Measurements from ENCODE around the gene PGM5.

PGM5 gene

GRCh38 chr9:68454579-68455334 lies 98.3 kb downstream of the PGM5 start:
- Histone ChIP-seq H3K9me3 (ENCODE audit: insufficient read depth, low read length) (no peaks in the 10 kb centered on the region), H3K9ac (ENCODE audit: insufficient read length, low read depth) (no peak overlapping the region), H3K4me1 (ENCODE audit: insufficient read depth, insufficient read length) (no peaks in the 10 kb centered on the region), H3K36me3 (ENCODE audit: insufficient read depth, insufficient read length, low read length) (no peaks in the 10 kb centered on the region), H3K4me3 (ENCODE audit: insufficient read length, low read depth) (no peak overlapping the region), H3K27me3 (ENCODE audit: insufficient read depth, insufficient read length) (no peaks in the 10 kb centered on the region)
- TF ChIP-seq YY1 (IDR thresholded peaks at IDR 0.05; ENCODE audit: insufficient read depth, insufficient read length) (no peak), ZNF274 (IDR thresholded peaks at IDR 0.05; ENCODE audit: low read depth, low read length) (no peak), SUZ12 (IDR thresholded peaks at IDR 0.05; ENCODE audit: extremely low read depth, insufficient read depth, insufficient read length) (no peak)
- DNase-seq (ENCODE audit: low read depth, low spot score) = no peak

GRCh38 chr9:68455451-68455850 lies 99.0 kb downstream of the PGM5 start:
- Histone ChIP-seq H3K9ac (ENCODE audit: insufficient read length, low read depth) (no peak overlapping the region), H3K36me3 (ENCODE audit: insufficient read depth, insufficient read length, low read length) (no peaks in the 10 kb centered on the region), H3K9me3 (ENCODE audit: insufficient read depth, low read length) (no peaks in the 10 kb centered on the region), H3K27me3 (ENCODE audit: insufficient read depth, insufficient read length) (no peaks in the 10 kb centered on the region), H3K4me3 (ENCODE audit: insufficient read length, low read depth) (no peak overlapping the region), H3K4me1 (ENCODE audit: insufficient read depth, insufficient read length) (no peaks in the 10 kb centered on the region)
- DNase-seq (ENCODE audit: low read depth, low spot score) = no peak
- TF ChIP-seq ZNF274 (IDR thresholded peaks at IDR 0.05; ENCODE audit: low read depth, low read length) (no peak), YY1 (IDR thresholded peaks at IDR 0.05; ENCODE audit: insufficient read depth, insufficient read length) (no peak), SUZ12 (IDR thresholded peaks at IDR 0.05; ENCODE audit: extremely low read depth, insufficient read depth, insufficient read length) (no peak)

GRCh38 chr9:68457803-68458202 lies 101.4 kb downstream of the PGM5 start:
- DNase-seq (ENCODE audit: low read depth, low spot score) = no peak
- TF ChIP-seq YY1 (IDR thresholded peaks at IDR 0.05; ENCODE audit: insufficient read depth, insufficient read length) (no peak), SUZ12 (IDR thresholded peaks at IDR 0.05; ENCODE audit: extremely low read depth, insufficient read depth, insufficient read length) (no peak), ZNF274 (IDR thresholded peaks at IDR 0.05; ENCODE audit: low read depth, low read length) (no peak)
- Histone ChIP-seq H3K27me3 (ENCODE audit: insufficient read depth, insufficient read length) (no peaks in the 10 kb centered on the region), H3K9ac (ENCODE audit: insufficient read length, low read depth) (no peak overlapping the region), H3K4me3 (ENCODE audit: insufficient read length, low read depth) (no peak overlapping the region), H3K9me3 (ENCODE audit: insufficient read depth, low read length) (no peaks in the 10 kb centered on the region), H3K4me1 (ENCODE audit: insufficient read depth, insufficient read length) (no peaks in the 10 kb centered on the region), H3K36me3 (ENCODE audit: insufficient read depth, insufficient read length, low read length) (no peaks in the 10 kb centered on the region)

GRCh38 chr9:68458918-68459317 lies 102.5 kb downstream of the PGM5 start:
- no peak for DNase-seq (ENCODE audit: low read depth, low spot score)
- Histone ChIP-seq H3K4me1 (ENCODE audit: insufficient read depth, insufficient read length) (no peaks in the 10 kb centered on the region), H3K9ac (ENCODE audit: insufficient read length, low read depth) (no peak overlapping the region), H3K4me3 (ENCODE audit: insufficient read length, low read depth) (no peak overlapping the region), H3K9me3 (ENCODE audit: insufficient read depth, low read length) (no peaks in the 10 kb centered on the region), H3K36me3 (ENCODE audit: insufficient read depth, insufficient read length, low read length) (no peaks in the 10 kb centered on the region), H3K27me3 (ENCODE audit: insufficient read depth, insufficient read length) (no peaks in the 10 kb centered on the region)
- TF ChIP-seq YY1 (IDR thresholded peaks at IDR 0.05; ENCODE audit: insufficient read depth, insufficient read length) (no peak), ZNF274 (IDR thresholded peaks at IDR 0.05; ENCODE audit: low read depth, low read length) (no peak)

DNA sequence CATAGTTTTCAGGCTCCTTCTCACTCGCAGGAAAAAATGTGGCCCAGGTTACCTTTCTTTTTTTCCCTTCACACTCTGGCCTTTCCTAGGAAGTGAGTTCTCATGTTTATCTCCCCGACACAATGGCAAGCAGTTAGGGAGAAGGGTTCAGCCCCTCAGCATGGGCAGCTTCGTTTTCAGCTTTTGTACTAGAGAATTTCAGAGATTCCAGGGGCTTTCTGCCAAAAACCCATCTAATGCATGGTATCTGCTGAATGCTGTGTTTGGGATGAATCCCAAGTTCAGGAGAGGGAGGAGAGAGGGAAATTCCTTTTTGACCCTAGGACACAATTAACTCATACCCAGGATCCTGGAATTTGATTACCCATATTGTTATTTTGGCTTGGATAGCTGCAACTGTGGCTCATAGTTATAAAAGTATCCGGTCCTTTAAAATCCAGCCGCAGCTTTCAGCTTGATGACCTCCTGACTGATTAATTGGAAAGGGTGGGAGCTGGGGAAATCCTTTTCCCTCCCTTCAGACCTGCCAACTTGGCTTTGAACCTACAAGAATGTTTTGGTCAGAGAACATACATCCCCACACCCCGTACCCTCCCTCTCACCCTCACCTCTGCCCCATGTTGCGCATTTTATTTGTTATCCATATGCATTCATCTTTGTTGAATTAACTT lies 105.8 kb downstream of the PGM5 start:
- no peaks in the 10 kb centered on the region for H3K36me3 ChIP-seq (ENCODE audit: insufficient read depth, insufficient read length, low read length)
- H3K9me3 ChIP-seq (ENCODE audit: insufficient read depth, low read length) = no peaks in the 10 kb centered on the region
- no peak overlapping the region for H3K4me3 ChIP-seq (ENCODE audit: insufficient read length, low read depth)
- TF ChIP-seq SUZ12 (IDR thresholded peaks at IDR 0.05; ENCODE audit: extremely low read depth, insufficient read depth, insufficient read length) (no peak), ZNF274 (IDR thresholded peaks at IDR 0.05; ENCODE audit: low read depth, low read length) (no peak), YY1 (IDR thresholded peaks at IDR 0.05; ENCODE audit: insufficient read depth, insufficient read length) (no peak)
- no peaks in the 10 kb centered on the region for H3K27me3 ChIP-seq (ENCODE audit: insufficient read depth, insufficient read length)
- H3K4me1 ChIP-seq (ENCODE audit: insufficient read depth, insufficient read length) = no peaks in the 10 kb centered on the region
- peak; percentile 62 for DNase-seq (ENCODE audit: low read depth, low spot score)
- no peak overlapping the region for H3K9ac ChIP-seq (ENCODE audit: insufficient read length, low read depth)

- H3K36me3 ChIP-seq (ENCODE audit: insufficient read depth, insufficient read length, low read length) = no peaks in the 10 kb centered on the region
- no peak overlapping the region for H3K9ac ChIP-seq (ENCODE audit: insufficient read length, low read depth)
- H3K27me3 ChIP-seq (ENCODE audit: insufficient read depth, insufficient read length) = no peaks in the 10 kb centered on the region
- DNase-seq (ENCODE audit: low read depth, low spot score) = no peak
- no peaks in the 10 kb centered on the region for H3K4me1 ChIP-seq (ENCODE audit: insufficient read depth, insufficient read length)
- no peak overlapping the region for H3K4me3 ChIP-seq (ENCODE audit: insufficient read length, low read depth)
- H3K9me3 ChIP-seq (ENCODE audit: insufficient read depth, low read length) = no peaks in the 10 kb centered on the region
- no peak for TF ChIP-seq YY1 (IDR thresholded peaks at IDR 0.05; ENCODE audit: insufficient read depth, insufficient read length)
- no peak for TF ChIP-seq ZNF274 (IDR thresholded peaks at IDR 0.05; ENCODE audit: low read depth, low read length)
- no peak for TF ChIP-seq SUZ12 (IDR thresholded peaks at IDR 0.05; ENCODE audit: extremely low read depth, insufficient read depth, insufficient read length)
These were observed 113.7 kb downstream of the PGM5 start for GRCh38 chr9:68470067-68470466.

DNA sequence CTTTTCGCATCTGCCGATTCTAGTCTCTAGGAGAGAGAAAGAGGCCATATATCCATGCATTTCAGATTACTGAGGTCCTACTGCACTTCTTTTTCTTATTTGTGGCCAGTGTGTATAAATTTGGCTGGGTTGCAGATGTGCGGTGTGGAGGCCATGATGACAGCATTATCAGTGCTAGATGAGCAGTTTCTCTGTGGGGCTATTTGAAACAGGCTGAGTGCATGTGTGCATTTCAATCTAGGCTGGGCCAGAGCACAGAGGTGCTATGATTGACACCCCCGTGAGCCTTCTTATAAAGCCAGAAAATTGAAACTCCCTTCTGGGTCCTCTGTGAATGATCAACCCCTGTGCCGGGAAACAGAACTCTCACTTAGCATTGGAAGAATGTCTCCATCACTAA lies 114.2 kb downstream of the PGM5 start:
- no peaks in the 10 kb centered on the region for H3K36me3 ChIP-seq (ENCODE audit: insufficient read depth, insufficient read length, low read length)
- no peak overlapping the region for H3K9ac ChIP-seq (ENCODE audit: insufficient read length, low read depth)
- no peak for DNase-seq (ENCODE audit: low read depth, low spot score)
- H3K9me3 ChIP-seq (ENCODE audit: insufficient read depth, low read length) = no peaks in the 10 kb centered on the region
- H3K27me3 ChIP-seq (ENCODE audit: insufficient read depth, insufficient read length) = no peaks in the 10 kb centered on the region
- no peaks in the 10 kb centered on the region for H3K4me1 ChIP-seq (ENCODE audit: insufficient read depth, insufficient read length)
- no peak overlapping the region for H3K4me3 ChIP-seq (ENCODE audit: insufficient read length, low read depth)
- TF ChIP-seq ZNF274 (IDR thresholded peaks at IDR 0.05; ENCODE audit: low read depth, low read length) (no peak), SUZ12 (IDR thresholded peaks at IDR 0.05; ENCODE audit: extremely low read depth, insufficient read depth, insufficient read length) (no peak), YY1 (IDR thresholded peaks at IDR 0.05; ENCODE audit: insufficient read depth, insufficient read length) (no peak)
